Measurements from ENCODE around the gene NCKAP5L. TPM values are rescaled to one million over a fixed set of nuclear protein-coding genes. Genes with fewer than 3 reads are reported as not detected.

The NCKAP5L gene
- total RNA-seq, 1 donor from 2014 or later: 19.3 TPM

- peaks cover 36 to 41% (median 38%) of the 10 kb centered on the region in 3 donors for H3K36me3 ChIP-seq (ENCODE audit: control insufficient read depth in 3 of 3, insufficient read depth in 3 of 3, low read length in 3 of 3)
- no peaks in the 10 kb centered on the region for H3K9me3 ChIP-seq (ENCODE audit: control insufficient read depth in 3 of 3, low read length in 3 of 3)
- H3K4me3 ChIP-seq (ENCODE audit: low read length in 3 of 3): no peak overlapping the region
- peaks cover 29 to 37% (median 36%) of the 10 kb centered on the region in 3 donors for H3K4me1 ChIP-seq (ENCODE audit: control insufficient read depth in 3 of 3, insufficient read depth in 3 of 3, low read length in 3 of 3)
- no peak overlapping the region for H3K9ac ChIP-seq (ENCODE audit: low read depth in 1 of 3, low read length in 3 of 3)
- no peak overlapping the region for H3K27ac ChIP-seq (ENCODE audit: low read depth, low read length)
- no peaks in the 10 kb centered on the region for H3K27me3 ChIP-seq (ENCODE audit: control insufficient read depth in 3 of 3, insufficient read depth in 3 of 3, low read length in 3 of 3)
Observed at GRCh38 chr12:49803693-49804450, 24.3 kb downstream of the NCKAP5L start.

DNA sequence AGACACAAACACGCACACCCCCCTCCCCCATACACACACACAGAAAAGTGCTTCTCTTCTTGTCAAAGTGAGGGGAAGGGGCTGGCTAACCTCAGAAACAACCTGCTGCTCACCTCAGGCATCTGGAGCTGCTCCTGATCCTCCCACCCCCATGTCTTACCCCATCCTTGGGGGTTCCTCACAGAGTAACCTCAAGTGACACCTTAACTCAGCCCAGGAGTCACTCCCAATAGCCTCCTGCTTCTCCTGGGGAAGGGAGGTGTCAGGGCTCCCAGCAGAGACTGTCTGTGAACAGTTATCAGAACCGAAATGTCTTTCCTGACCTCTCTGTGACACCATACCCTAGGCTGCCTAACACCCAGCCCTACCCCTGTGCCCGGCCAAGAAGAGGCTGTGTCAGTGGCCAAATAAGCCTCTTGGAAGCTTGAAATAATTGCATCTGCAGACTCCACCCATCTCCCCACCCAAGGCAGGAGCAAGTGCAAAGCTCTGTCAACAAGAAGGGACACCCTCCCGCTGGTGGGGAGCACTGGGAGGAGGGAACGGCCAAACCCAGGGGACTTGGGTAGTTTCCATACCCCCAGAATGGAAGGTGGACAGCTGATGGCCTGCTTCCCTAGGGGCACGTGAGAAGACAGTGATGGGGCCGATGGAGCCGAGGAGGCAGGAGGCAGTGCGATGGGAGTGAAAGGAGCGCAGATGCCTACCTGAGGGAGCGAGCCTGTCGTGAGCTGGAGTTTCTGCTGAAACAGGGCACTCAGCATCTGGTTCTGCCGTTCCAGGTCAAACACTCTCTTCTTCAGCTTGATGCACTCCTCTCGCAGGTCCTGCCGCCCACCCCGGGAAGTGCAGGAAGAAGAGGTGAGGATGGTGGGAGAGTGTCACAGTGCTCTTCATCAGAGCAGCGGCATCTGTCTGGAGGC, 26.8 kb downstream of the NCKAP5L start:
- Histone ChIP-seq H3K27ac (ENCODE audit: low read depth, low read length) (peak overlapping the region; percentile 83), H3K4me1 (ENCODE audit: control insufficient read depth in 3 of 3, insufficient read depth in 3 of 3, low read length in 3 of 3) (peaks cover 21 to 23% (median 21%) of the 10 kb centered on the region in 3 donors), H3K9me3 (ENCODE audit: control insufficient read depth in 3 of 3, low read length in 3 of 3) (no peaks in the 10 kb centered on the region)

GRCh38 chr12:49800421-49801140, 27.6 kb downstream of the NCKAP5L start:
- Histone ChIP-seq H3K4me3 (ENCODE audit: low read length in 3 of 3) (peak overlapping the region in 2 of 3 donors; percentile 18 to 49), H3K36me3 (ENCODE audit: control insufficient read depth in 3 of 3, insufficient read depth in 3 of 3, low read length in 3 of 3) (peaks cover 52 to 62% (median 58%) of the 10 kb centered on the region in 3 donors), H3K9ac (ENCODE audit: low read depth in 1 of 3, low read length in 3 of 3) (peak overlapping the region in 2 of 3 donors; percentile 53 to 74), H3K27me3 (ENCODE audit: control insufficient read depth in 3 of 3, insufficient read depth in 3 of 3, low read length in 3 of 3) (no peaks in the 10 kb centered on the region), H3K9me3 (ENCODE audit: control insufficient read depth in 3 of 3, low read length in 3 of 3) (no peaks in the 10 kb centered on the region), H3K4me1 (ENCODE audit: control insufficient read depth in 3 of 3, insufficient read depth in 3 of 3, low read length in 3 of 3) (peaks cover 19 to 23% (median 21%) of the 10 kb centered on the region in 3 donors), H3K27ac (ENCODE audit: low read depth, low read length) (peak overlapping the region; percentile 83)

More for the DNA sequence above, 26.8 kb downstream of the NCKAP5L start:
- H3K27me3 ChIP-seq (ENCODE audit: control insufficient read depth in 3 of 3, insufficient read depth in 3 of 3, low read length in 3 of 3): no peaks in the 10 kb centered on the region
- H3K4me3 ChIP-seq (ENCODE audit: low read length in 3 of 3): peak overlapping the region in 2 of 3 donors; percentile 18 to 49
- H3K9ac ChIP-seq (ENCODE audit: low read depth in 1 of 3, low read length in 3 of 3): peak overlapping the region; percentile 53 to 74 (median 54)
- H3K36me3 ChIP-seq (ENCODE audit: control insufficient read depth in 3 of 3, insufficient read depth in 3 of 3, low read length in 3 of 3): peaks cover 55 to 62% (median 58%) of the 10 kb centered on the region in 3 donors

- Histone ChIP-seq H3K27me3 (ENCODE audit: control insufficient read depth in 3 of 3, insufficient read depth in 3 of 3, low read length in 3 of 3) (no peaks in the 10 kb centered on the region), H3K9ac (ENCODE audit: low read depth in 1 of 3, low read length in 3 of 3) (no peak overlapping the region), H3K36me3 (ENCODE audit: control insufficient read depth in 3 of 3, insufficient read depth in 3 of 3, low read length in 3 of 3) (peaks cover 43 to 52% (median 45%) of the 10 kb centered on the region in 3 donors), H3K27ac (ENCODE audit: low read depth, low read length) (no peak overlapping the region), H3K4me1 (ENCODE audit: control insufficient read depth in 3 of 3, insufficient read depth in 3 of 3, low read length in 3 of 3) (peaks cover 19 to 23% (median 21%) of the 10 kb centered on the region in 3 donors), H3K4me3 (ENCODE audit: low read length in 3 of 3) (no peak overlapping the region), H3K9me3 (ENCODE audit: control insufficient read depth in 3 of 3, low read length in 3 of 3) (no peaks in the 10 kb centered on the region)
Observed at GRCh38 chr12:49798934-49799333, 29.3 kb downstream of the NCKAP5L start.

- Histone ChIP-seq H3K27me3 (ENCODE audit: control insufficient read depth in 3 of 3, insufficient read depth in 3 of 3, low read length in 3 of 3) (no peaks in the 10 kb centered on the region), H3K4me3 (ENCODE audit: low read length in 3 of 3) (no peak overlapping the region), H3K9ac (ENCODE audit: low read depth in 1 of 3, low read length in 3 of 3) (no peak overlapping the region), H3K4me1 (ENCODE audit: control insufficient read depth in 3 of 3, insufficient read depth in 3 of 3, low read length in 3 of 3) (peaks cover 19 to 23% (median 21%) of the 10 kb centered on the region in 3 donors), H3K9me3 (ENCODE audit: control insufficient read depth in 3 of 3, low read length in 3 of 3) (no peaks in the 10 kb centered on the region), H3K27ac (ENCODE audit: low read depth, low read length) (no peak overlapping the region), H3K36me3 (ENCODE audit: control insufficient read depth in 3 of 3, insufficient read depth in 3 of 3, low read length in 3 of 3) (peaks cover 39 to 52% (median 41%) of the 10 kb centered on the region in 3 donors)
Observed at GRCh38 chr12:49798248-49798647, 30.0 kb downstream of the NCKAP5L start.

DNA sequence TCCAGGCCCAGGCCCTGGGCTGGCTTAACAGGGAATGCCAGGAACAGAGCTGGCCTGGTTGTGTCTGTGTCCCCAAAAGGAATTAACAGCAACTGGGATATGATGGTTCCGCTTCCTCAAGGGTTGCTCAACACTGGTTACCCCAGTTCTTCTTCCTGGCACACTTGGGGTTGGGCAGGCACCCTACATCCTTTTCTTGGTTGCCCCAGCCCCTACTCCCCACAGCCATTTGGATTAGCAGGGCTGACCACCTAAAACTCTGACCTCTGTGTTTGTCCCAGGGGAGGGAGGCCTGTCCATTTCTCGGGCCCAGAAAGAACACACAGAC, 30.8 kb downstream of the NCKAP5L start:
- H3K27ac ChIP-seq (ENCODE audit: low read depth, low read length): no peak overlapping the region
- H3K9me3 ChIP-seq (ENCODE audit: control insufficient read depth in 3 of 3, low read length in 3 of 3): no peaks in the 10 kb centered on the region
- H3K9ac ChIP-seq (ENCODE audit: low read depth in 1 of 3, low read length in 3 of 3): no peak overlapping the region
- no peak overlapping the region for H3K4me3 ChIP-seq (ENCODE audit: low read length in 3 of 3)
- H3K27me3 ChIP-seq (ENCODE audit: control insufficient read depth in 3 of 3, insufficient read depth in 3 of 3, low read length in 3 of 3): no peaks in the 10 kb centered on the region
- peaks cover 33 to 50% (median 34%) of the 10 kb centered on the region in 3 donors for H3K36me3 ChIP-seq (ENCODE audit: control insufficient read depth in 3 of 3, insufficient read depth in 3 of 3, low read length in 3 of 3)
- peaks cover 19 to 23% (median 21%) of the 10 kb centered on the region in 3 donors for H3K4me1 ChIP-seq (ENCODE audit: control insufficient read depth in 3 of 3, insufficient read depth in 3 of 3, low read length in 3 of 3)

DNA sequence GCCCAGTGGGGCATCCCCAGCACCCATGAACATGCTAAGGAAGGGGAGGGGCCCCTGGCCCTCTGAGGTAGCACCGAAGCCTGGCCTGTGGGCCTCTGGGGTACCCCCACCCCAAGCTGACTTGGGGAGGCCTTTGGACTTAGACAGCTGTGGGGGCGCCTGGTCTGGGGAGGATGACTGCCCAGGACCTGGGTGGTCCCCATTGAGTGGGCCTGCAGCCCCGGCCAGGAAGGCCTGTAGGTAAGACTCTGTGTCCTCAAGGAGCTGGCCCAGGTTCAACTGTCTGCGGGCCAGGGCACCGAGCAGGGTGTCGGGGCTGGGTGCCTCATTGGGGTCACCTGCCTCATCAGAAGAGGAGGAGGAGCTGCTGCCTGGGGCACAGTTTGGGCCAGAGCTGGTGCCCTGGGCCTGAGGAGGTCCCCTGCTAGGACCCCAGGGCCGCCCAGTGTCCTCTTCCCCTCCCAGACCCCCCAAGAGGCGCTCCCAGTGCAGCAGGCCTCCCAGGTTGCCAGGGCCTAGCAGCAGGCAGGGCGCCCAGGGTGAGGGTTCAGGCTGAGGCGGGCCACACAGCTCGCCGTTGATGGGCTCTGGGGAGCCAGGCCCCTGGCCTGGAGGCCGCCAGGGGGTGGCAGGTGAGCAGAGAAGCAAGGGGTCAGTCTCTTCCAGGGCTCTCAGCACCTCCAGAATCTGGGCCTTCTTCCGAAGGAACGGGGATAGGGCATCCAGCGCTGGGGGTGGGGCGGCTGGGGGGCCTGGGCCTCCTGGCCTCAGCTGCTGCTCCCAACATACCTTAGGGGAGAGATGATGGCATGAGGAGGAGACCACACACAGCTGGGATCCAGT, 31.4 kb downstream of the NCKAP5L start:
- Histone ChIP-seq H3K36me3 (ENCODE audit: control insufficient read depth in 3 of 3, insufficient read depth in 3 of 3, low read length in 3 of 3) (peaks cover 34 to 53% (median 35%) of the 10 kb centered on the region in 3 donors), H3K9ac (ENCODE audit: low read depth in 1 of 3, low read length in 3 of 3) (no peak overlapping the region)

GRCh38 chr12:49796155-49796554, 32.1 kb downstream of the NCKAP5L start:
- Histone ChIP-seq H3K36me3 (ENCODE audit: control insufficient read depth in 3 of 3, insufficient read depth in 3 of 3, low read length in 3 of 3) (peaks cover 34 to 49% (median 39%) of the 10 kb centered on the region in 3 donors), H3K4me1 (ENCODE audit: control insufficient read depth in 3 of 3, insufficient read depth in 3 of 3, low read length in 3 of 3) (peaks cover 12 to 14% (median 14%) of the 10 kb centered on the region in 3 donors)

More for the DNA sequence above, 31.4 kb downstream of the NCKAP5L start:
- Histone ChIP-seq H3K4me3 (ENCODE audit: low read length in 3 of 3) (no peak overlapping the region), H3K4me1 (ENCODE audit: control insufficient read depth in 3 of 3, insufficient read depth in 3 of 3, low read length in 3 of 3) (peaks cover 19 to 21% (median 21%) of the 10 kb centered on the region in 3 donors), H3K27me3 (ENCODE audit: control insufficient read depth in 3 of 3, insufficient read depth in 3 of 3, low read length in 3 of 3) (no peaks in the 10 kb centered on the region), H3K27ac (ENCODE audit: low read depth, low read length) (no peak overlapping the region), H3K9me3 (ENCODE audit: control insufficient read depth in 3 of 3, low read length in 3 of 3) (no peaks in the 10 kb centered on the region)

GRCh38 chr12:49795654-49796105, 32.5 kb downstream of the NCKAP5L start:
- Histone ChIP-seq H3K4me1 (ENCODE audit: control insufficient read depth in 3 of 3, insufficient read depth in 3 of 3, low read length in 3 of 3) (peaks cover 7 to 9% (median 9%) of the 10 kb centered on the region in 3 donors), H3K27me3 (ENCODE audit: control insufficient read depth in 3 of 3, insufficient read depth in 3 of 3, low read length in 3 of 3) (no peaks in the 10 kb centered on the region), H3K36me3 (ENCODE audit: control insufficient read depth in 3 of 3, insufficient read depth in 3 of 3, low read length in 3 of 3) (peaks cover 34 to 50% (median 39%) of the 10 kb centered on the region in 3 donors)

More at GRCh38 chr12:49796155-49796554, 32.1 kb downstream of the NCKAP5L start:
- Histone ChIP-seq H3K27ac (ENCODE audit: low read depth, low read length) (no peak overlapping the region), H3K4me3 (ENCODE audit: low read length in 3 of 3) (no peak overlapping the region), H3K9me3 (ENCODE audit: control insufficient read depth in 3 of 3, low read length in 3 of 3) (no peaks in the 10 kb centered on the region), H3K27me3 (ENCODE audit: control insufficient read depth in 3 of 3, insufficient read depth in 3 of 3, low read length in 3 of 3) (no peaks in the 10 kb centered on the region), H3K9ac (ENCODE audit: low read depth in 1 of 3, low read length in 3 of 3) (no peak overlapping the region)

More at GRCh38 chr12:49795654-49796105, 32.5 kb downstream of the NCKAP5L start:
- H3K4me3 ChIP-seq (ENCODE audit: low read length in 3 of 3): no peak overlapping the region
- H3K9ac ChIP-seq (ENCODE audit: low read depth in 1 of 3, low read length in 3 of 3): no peak overlapping the region
- H3K9me3 ChIP-seq (ENCODE audit: control insufficient read depth in 3 of 3, low read length in 3 of 3): no peaks in the 10 kb centered on the region
- H3K27ac ChIP-seq (ENCODE audit: low read depth, low read length): no peak overlapping the region

Data from skeletal muscle tissue (tissue), 4 donors.